DMS153 treated with DMSO at 0.1 percent for 48 hours (cell line): Measurements from ENCODE around the gene MINDY3.

Source experiments
- DNase-seq: peaks from one replicate; lab custom pipeline; 2025; ENCODE audit not compliant: unreplicated experiment; lab: John Stamatoyannopoulos, UW

MINDY3 gene

GRCh38 chr10:15808204-15808797, 52.0 kb downstream of the MINDY3 start:
- no peak for DNase-seq

- DNase-seq: no peak
Measured at GRCh38 chr10:15805395-15806058, 54.8 kb downstream of the MINDY3 start.

- no peak for DNase-seq
Measured at GRCh38 chr10:15804109-15804508, 56.2 kb downstream of the MINDY3 start.

GRCh38 chr10:15802375-15802949, 57.8 kb downstream of the MINDY3 start:
- DNase-seq: no peak

GRCh38 chr10:15801641-15802040, 58.7 kb downstream of the MINDY3 start:
- no peak for DNase-seq

GRCh38 chr10:15801147-15801546, 59.2 kb downstream of the MINDY3 start:
- no peak for DNase-seq

- no peak for DNase-seq
Measured at GRCh38 chr10:15797346-15797745, 63.0 kb downstream of the MINDY3 start.

GRCh38 chr10:15796762-15797161, 63.5 kb downstream of the MINDY3 start:
- peak; percentile 10 for DNase-seq

- no peak for DNase-seq
Measured at GRCh38 chr10:15796098-15796759, 64.1 kb downstream of the MINDY3 start.

GRCh38 chr10:15795036-15795792, 65.1 kb downstream of the MINDY3 start:
- DNase-seq: no peak

- DNase-seq: no peak
Measured at GRCh38 chr10:15794569-15794968, 65.7 kb downstream of the MINDY3 start.

GRCh38 chr10:15793664-15794063, 66.6 kb downstream of the MINDY3 start:
- no peak for DNase-seq

GRCh38 chr10:15792777-15793176, 67.5 kb downstream of the MINDY3 start:
- DNase-seq: no peak

- no peak for DNase-seq
Measured at GRCh38 chr10:15791816-15792524, 68.3 kb downstream of the MINDY3 start.

GRCh38 chr10:15789793-15790525, 70.3 kb downstream of the MINDY3 start:
- no peak for DNase-seq

- DNase-seq: no peak
Measured at GRCh38 chr10:15787426-15787825, 72.9 kb downstream of the MINDY3 start.

GRCh38 chr10:15784662-15785300, 75.5 kb downstream of the MINDY3 start:
- no peak for DNase-seq

- DNase-seq: no peak
Measured at GRCh38 chr10:15783941-15784636, 76.2 kb downstream of the MINDY3 start.

GRCh38 chr10:15782851-15783250, 77.5 kb downstream of the MINDY3 start:
- DNase-seq: no peak
